HepG2 (cell line): ENCODE measurements around the gene SRP14. TPM values are rescaled to one million over a fixed set of nuclear protein-coding genes. Genes with fewer than 3 reads are reported as not detected.
A peak's percentile ranks its signal among the peaks of the same experiment; 100 is the strongest.

Experiments
- ASH2L ChIP-seq: fragments of 300-600, 200-600 bp; sonication (generic); IDR thresholded peaks from 2 replicates; pipeline ENCODE4 v1.7.0; 2017; ENCODE audit warnings: low read depth, mild to moderate bottlenecking, moderate library complexity, mixed read lengths, low read length; ENCODE audit not compliant: insufficient read length
- ATF6 ChIP-seq: sonication (generic); formaldehyde crosslinking; conservative IDR thresholded peaks from 2 replicates; pipeline ENCODE4 v1.4.0; 2020; ENCODE audit warnings: missing genetic modification reagents
- GABPA ChIP-seq, 2 experiments: IDR thresholded peaks; 2 replicates each; pipeline ENCODE4 v1.6.1; 2011 to 2016; ENCODE audit warnings: low read depth in 2 of 2, low read length in 1 of 2, missing biosample characterization in 1 of 2, missing genetic modification characterization in 1 of 2
- HNF4A ChIP-seq: sonication (generic); formaldehyde crosslinking; IDR thresholded peaks from 2 replicates; pipeline ENCODE4 v1.4.0; 2020; ENCODE audit warnings: missing genetic modification reagents
- KAT7 ChIP-seq: IDR thresholded peaks from 2 replicates; pipeline ENCODE4 v1.6.1; 2018; ENCODE audit warnings: borderline replicate concordance, missing compliant biosample characterization
- KDM6A ChIP-seq: IDR thresholded peaks from 2 replicates; pipeline ENCODE4 v1.6.1; 2016; ENCODE audit warnings: low read depth
- MXD3 ChIP-seq: IDR thresholded peaks from 2 replicates; pipeline ENCODE4 v1.6.1; 2016; ENCODE audit warnings: mild to moderate bottlenecking, missing biosample characterization, missing genetic modification reagents
- POLR2AphosphoS5 ChIP-seq: IDR thresholded peaks from 2 replicates; pipeline ENCODE4 v1.6.1; 2012; ENCODE audit warnings: low read depth, low read length
- RFXAP ChIP-seq: sonication (generic); formaldehyde crosslinking; IDR thresholded peaks from 2 replicates; pipeline ENCODE4 v1.4.0; 2020; ENCODE audit warnings: missing genetic modification reagents, borderline replicate concordance
- RNF219 ChIP-seq: sonication (generic); formaldehyde crosslinking; IDR thresholded peaks from 2 replicates; pipeline ENCODE4 v1.5.0; 2020; ENCODE audit warnings: mild to moderate bottlenecking, missing genetic modification reagents
- SKI ChIP-seq: fragments of 450-650 bp; IDR thresholded peaks from one replicate; pipeline ENCODE4 v1.6.1; 2018; ENCODE audit warnings: mild to moderate bottlenecking; ENCODE audit not compliant: partially characterized antibody
- TFE3 ChIP-seq: IDR thresholded peaks from 2 replicates; pipeline ENCODE4 v1.6.1; 2016
- USF2 ChIP-seq, 2 experiments: sonication (generic) in 1 of 2; formaldehyde crosslinking in 1 of 2; IDR thresholded peaks; 2 replicates each; pipeline versions ENCODE4 v1.5.1 to v1.6.1; 2011 to 2020; ENCODE audit warnings: borderline replicate concordance in 1 of 2, low read depth in 1 of 2, low read length in 1 of 2, mild to moderate bottlenecking in 1 of 2, missing genetic modification reagents in 1 of 2, moderate library complexity in 1 of 2
- ZNF20 ChIP-seq: sonication (generic); formaldehyde crosslinking; IDR thresholded peaks from 2 replicates; pipeline ENCODE4 v1.4.0; 2020; ENCODE audit warnings: mild to moderate bottlenecking, moderate library complexity, missing genetic modification reagents
- ZNF263 ChIP-seq: sonication (generic); formaldehyde crosslinking; IDR thresholded peaks from 2 replicates; pipeline ENCODE4 v1.4.0; 2020; ENCODE audit warnings: missing genetic modification reagents
- ZNF335 ChIP-seq: sonication (generic); formaldehyde crosslinking; IDR thresholded peaks from 2 replicates; pipeline ENCODE4 v1.4.0; 2020; ENCODE audit warnings: missing genetic modification reagents
- ZNF501 ChIP-seq: sonication (generic); formaldehyde crosslinking; IDR thresholded peaks from 2 replicates; pipeline ENCODE4 v1.5.1; 2020; ENCODE audit warnings: mild to moderate bottlenecking, moderate library complexity, missing genetic modification reagents
- ZNF598 ChIP-seq: sonication (generic); formaldehyde crosslinking; IDR thresholded peaks from 2 replicates; pipeline ENCODE4 v1.5.1; 2020; ENCODE audit warnings: mild to moderate bottlenecking, missing genetic modification reagents, borderline replicate concordance
- ZNF83 ChIP-seq: sonication (generic); formaldehyde crosslinking; IDR thresholded peaks from 2 replicates; pipeline ENCODE4 v1.4.0; 2020; ENCODE audit warnings: missing genetic modification reagents, mild to moderate bottlenecking, borderline replicate concordance
- ZNF879 ChIP-seq: sonication (generic); formaldehyde crosslinking; IDR thresholded peaks from 2 replicates; pipeline ENCODE4 v1.8.1; 2023; ENCODE audit warnings: missing genetic modification reagents
- ZSCAN9 ChIP-seq: IDR thresholded peaks from 2 replicates; pipeline ENCODE4 v1.6.1; 2016; ENCODE audit warnings: borderline replicate concordance
- polyA plus RNA-seq, 8 experiments: library from polyadenylated mRNA; depleted of rRNA in 3 of 8; stranded (reverse) in 7 of 8; unstranded in 1 of 8; fragments of >200 nt; fragmentation: Illumina TruSeq in 4 of 8; extraction: Trizol in 4 of 8; gene quantifications; 2 replicates each; pipeline versions ENCODE4 v1.2.1 to v1.2.3, GENCODE V29; 2011 to 2016; ENCODE audit warnings: low read depth in 4 of 8, missing spikeins in 1 of 8, mixed read lengths in 1 of 8; ENCODE audit not compliant: insufficient read depth in 1 of 8
- total RNA-seq, 5 experiments: library from RNA; depleted of rRNA; stranded (reverse); fragments of >200 nt; fragmentation: Illumina TruSeq; extraction: Trizol; gene quantifications; 2 replicates each; pipeline ENCODE4 v1.2.3, GENCODE V29; 2016; ENCODE audit warnings: low read depth in 1 of 5

SRP14 gene
- total and polyA plus RNA-seq, 2 of the 13 experiments (the other 11 are each of a cell fraction or from before 2014, with no cell fraction given): 208 to 356 TPM

- TF ChIP-seq ATF6 (0 out of 2 replicates have a peak, but pooled peaks have one; percentile 44), POLR2AphosphoS5 (peak; percentile 59; the same call in 1 of the 2 replicates), ASH2L (peak; percentile 14), ZNF879 (no peak), MXD3 (CRISPR knock-in tag) (peak; percentile 17; the same call in 1 of the 2 replicates), HNF4A (CRISPR knock-in tag) (peak; percentile 63), ZNF335 (0 out of 2 replicates have a peak, but pooled peaks have one; percentile 50), TFE3 (CRISPR knock-in tag) (peak; percentile 99), RNF219 (no peak), USF2 (IDR thresholded peaks at IDR 0.05; ENCODE audit: low read depth, low read length) (peak; percentile 37; the same call in 1 of the 2 replicates), USF2 (CRISPR knock-in tag; IDR thresholded peaks at IDR 0.05; ENCODE audit: borderline replicate concordance) (peak; percentile 60; the same call in 1 of the 2 replicates), KDM6A (CRISPR knock-in tag) (0 out of 2 replicates have a peak, but pooled peaks have one; percentile 25), KAT7 (CRISPR knock-in tag) (peak; percentile 24; the same call in 1 of the 2 replicates), ZNF83 (CRISPR knock-in tag) (no peak), ZSCAN9 (CRISPR knock-in tag) (peak; percentile 52; the same call in 1 of the 2 replicates), SKI (peak; percentile 93), ZNF263 (no peak), GABPA (IDR thresholded peaks at IDR 0.05; ENCODE audit: low read depth, low read length) (no peak), GABPA (CRISPR knock-in tag; IDR thresholded peaks at IDR 0.05; ENCODE audit: low read depth) (peak; percentile 31; the same call in 1 of the 2 replicates), ZNF598 (CRISPR knock-in tag) (no peak), RFXAP (CRISPR knock-in tag) (peak; percentile 61; the same call in 1 of the 2 replicates), ZNF20 (CRISPR knock-in tag) (no peak), ZNF501 (CRISPR knock-in tag) (peak; percentile 68; the same call in 1 of the 2 replicates)
Measured at GRCh38 chr15:40081691-40082194, 42.8 kb upstream of the SRP14 start (continued).
